Measurements from ENCODE around the gene UNC5A. TPM values are rescaled to one million over a fixed set of nuclear protein-coding genes. Genes with fewer than 3 reads are reported as not detected.

The UNC5A gene
- total RNA-seq, 1 experiment from 2014 or later, result 0.07 TPM

GRCh38 chr5:176902911-176903664 is 92.7 kb downstream of the UNC5A start:
- H3K9ac ChIP-seq (ENCODE audit: low read length), result no peak overlapping the region
- no peak for ATAC-seq
- no peaks in the 10 kb centered on the region for H3K4me1 ChIP-seq (ENCODE audit: insufficient read depth, low read length)
- H3K4me3 ChIP-seq (ENCODE audit: low read length), result no peak overlapping the region
- H2AFZ ChIP-seq (ENCODE audit: low read length), result no peak overlapping the region
- H3K79me2 ChIP-seq (ENCODE audit: low read length), result no peaks in the 10 kb centered on the region
- H3K27me3 ChIP-seq (ENCODE audit: low read length), result no peaks in the 10 kb centered on the region
- H3K9me2 ChIP-seq (replicated peaks; ENCODE audit: low read length), result no peaks in the 10 kb centered on the region
- ChIA-PET POLR2A (ENCODE audit: unreplicated experiment) (interaction anchor here (0.6 to 0.7 kb wide), 2 partner anchors 195 to 305 kb away, joined by 3 to 4 read pairs; no protein-coding TSS in a partner anchor), CTCF (interaction anchor here (0.8 kb wide), 1 partner anchor 243 kb away, joined by 3 read pairs; no protein-coding TSS in a partner anchor)
- no peaks in the 10 kb centered on the region for H3F3A ChIP-seq (ENCODE audit: low read length, unreplicated experiment)
- DNase-seq, result no peak
- H4K20me1 ChIP-seq (ENCODE audit: low read length), result no peaks in the 10 kb centered on the region
- TF ChIP-seq EZH2 (IDR thresholded peaks at IDR 0.05; ENCODE audit: low read length, unreplicated experiment) (no peak), EZH2phosphoT487 (IDR thresholded peaks at IDR 0.05; ENCODE audit: borderline replicate concordance, low read length) (no peak), CTCF (conservative IDR thresholded peaks at IDR 0.05; ENCODE audit: low read depth, low read length) (no peak)
- no TSS peak for BruUV-seq (replicated peaks)
- intact Hi-C loops (cut with micrococcal nuclease), result no loop called here
- no peak overlapping the region for H3K4me2 ChIP-seq (ENCODE audit: low read length)
- no peak overlapping the region for H3K27ac ChIP-seq (ENCODE audit: low read length)
- H3K9me3 ChIP-seq (ENCODE audit: low read length), result no peaks in the 10 kb centered on the region
- H3K36me3 ChIP-seq (ENCODE audit: low read depth, low read length), result peaks cover 51% of the 10 kb centered on the region

GRCh38 chr5:176904276-176904675 is 93.9 kb downstream of the UNC5A start:
- POLR2A ChIA-PET (ENCODE audit: unreplicated experiment), result no interaction called here
- no peaks in the 10 kb centered on the region for H3K79me2 ChIP-seq (ENCODE audit: low read length)
- H3F3A ChIP-seq (ENCODE audit: low read length, unreplicated experiment), result no peaks in the 10 kb centered on the region
- intact Hi-C loops (cut with micrococcal nuclease), result no loop called here
- no peak overlapping the region for H2AFZ ChIP-seq (ENCODE audit: low read length)
- no peaks in the 10 kb centered on the region for H3K9me3 ChIP-seq (ENCODE audit: low read length)
- BruUV-seq (replicated peaks), result no TSS peak
- CTCF ChIA-PET, result no interaction called here
- TF ChIP-seq CTCF (conservative IDR thresholded peaks at IDR 0.05; ENCODE audit: low read depth, low read length), result no peak
- TF ChIP-seq EZH2phosphoT487 (IDR thresholded peaks at IDR 0.05; ENCODE audit: borderline replicate concordance, low read length), result no peak
- TF ChIP-seq EZH2 (IDR thresholded peaks at IDR 0.05; ENCODE audit: low read length, unreplicated experiment), result no peak
- H3K4me2 ChIP-seq (ENCODE audit: low read length), result no peak overlapping the region
- H3K9ac ChIP-seq (ENCODE audit: low read length), result no peak overlapping the region
- H3K4me3 ChIP-seq (ENCODE audit: low read length), result no peak overlapping the region
- no peak for DNase-seq
- H3K27me3 ChIP-seq (ENCODE audit: low read length), result no peaks in the 10 kb centered on the region
- no peaks in the 10 kb centered on the region for H3K4me1 ChIP-seq (ENCODE audit: insufficient read depth, low read length)
- H3K27ac ChIP-seq (ENCODE audit: low read length), result no peak overlapping the region
- peaks cover 57% of the 10 kb centered on the region for H3K36me3 ChIP-seq (ENCODE audit: low read depth, low read length)
- H4K20me1 ChIP-seq (ENCODE audit: low read length), result no peaks in the 10 kb centered on the region
- no peaks in the 10 kb centered on the region for H3K9me2 ChIP-seq (replicated peaks; ENCODE audit: low read length)
- ATAC-seq, result no peak

GRCh38 chr5:176906126-176906525 is 95.8 kb downstream of the UNC5A start:
- Histone ChIP-seq H3K9me2 (replicated peaks; ENCODE audit: low read length) (no peaks in the 10 kb centered on the region), H3K9me3 (ENCODE audit: low read length) (no peaks in the 10 kb centered on the region), H3K4me1 (ENCODE audit: insufficient read depth, low read length) (no peaks in the 10 kb centered on the region), H3K27ac (ENCODE audit: low read length) (no peak overlapping the region), H3K36me3 (ENCODE audit: low read depth, low read length) (peaks cover 57% of the 10 kb centered on the region), H3K9ac (ENCODE audit: low read length) (no peak overlapping the region), H4K20me1 (ENCODE audit: low read length) (no peaks in the 10 kb centered on the region), H3K4me2 (ENCODE audit: low read length) (no peak overlapping the region), H3F3A (ENCODE audit: low read length, unreplicated experiment) (no peaks in the 10 kb centered on the region), H3K79me2 (ENCODE audit: low read length) (no peaks in the 10 kb centered on the region), H3K27me3 (ENCODE audit: low read length) (no peaks in the 10 kb centered on the region), H3K4me3 (ENCODE audit: low read length) (no peak overlapping the region), H2AFZ (ENCODE audit: low read length) (no peak overlapping the region)
- TF ChIP-seq CTCF (conservative IDR thresholded peaks at IDR 0.05; ENCODE audit: low read depth, low read length), result no peak
- TF ChIP-seq EZH2 (IDR thresholded peaks at IDR 0.05; ENCODE audit: low read length, unreplicated experiment), result no peak
- TF ChIP-seq EZH2phosphoT487 (IDR thresholded peaks at IDR 0.05; ENCODE audit: borderline replicate concordance, low read length), result no peak
- POLR2A ChIA-PET (ENCODE audit: unreplicated experiment), result no interaction called here
- DNase-seq (no peak), ATAC-seq (no peak)
- intact Hi-C loops (cut with micrococcal nuclease), result no loop called here
- CTCF ChIA-PET, result no interaction called here
- BruUV-seq (replicated peaks), result no TSS peak

Data from PC-3 (cell line).